ENCODE results near the gene LIMCH1.

LIMCH1 gene

DNA sequence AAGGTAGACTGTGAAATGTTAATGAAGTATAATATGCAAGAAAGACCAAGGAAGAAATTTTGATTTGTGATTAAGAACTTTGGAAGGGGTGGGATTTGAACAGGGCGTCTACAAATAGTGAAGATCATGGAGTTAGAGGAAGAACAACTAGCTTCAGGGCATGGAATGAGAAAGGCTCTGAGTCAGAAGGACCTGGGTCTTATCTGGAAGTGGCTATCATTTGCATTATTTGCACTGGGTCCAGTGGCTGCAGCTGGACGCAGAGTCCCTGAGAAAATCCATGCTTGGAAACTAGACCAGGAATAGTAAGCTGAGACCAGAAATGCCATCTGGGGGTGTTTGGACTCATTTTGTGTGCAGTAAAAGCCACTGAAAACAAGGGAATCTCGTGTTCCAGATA is 4.3 kb upstream of the LIMCH1 start:
- DNase-seq: no peak

GRCh38 chr4:41534404-41534803 is 3.6 kb upstream of the LIMCH1 start:
- no peak for DNase-seq

GRCh38 chr4:41535911-41536371 is 2.0 kb upstream of the LIMCH1 start:
- no peak for DNase-seq

- DNase-seq: no peak
Observed at GRCh38 chr4:41537292-41537890, 566 bp upstream of the LIMCH1 start.

GRCh38 chr4:41538887-41539498 is 1.0 kb downstream of the LIMCH1 start:
- DNase-seq: no peak

- no peak for DNase-seq
Observed at GRCh38 chr4:41539711-41540110, 1.8 kb downstream of the LIMCH1 start.

DNA sequence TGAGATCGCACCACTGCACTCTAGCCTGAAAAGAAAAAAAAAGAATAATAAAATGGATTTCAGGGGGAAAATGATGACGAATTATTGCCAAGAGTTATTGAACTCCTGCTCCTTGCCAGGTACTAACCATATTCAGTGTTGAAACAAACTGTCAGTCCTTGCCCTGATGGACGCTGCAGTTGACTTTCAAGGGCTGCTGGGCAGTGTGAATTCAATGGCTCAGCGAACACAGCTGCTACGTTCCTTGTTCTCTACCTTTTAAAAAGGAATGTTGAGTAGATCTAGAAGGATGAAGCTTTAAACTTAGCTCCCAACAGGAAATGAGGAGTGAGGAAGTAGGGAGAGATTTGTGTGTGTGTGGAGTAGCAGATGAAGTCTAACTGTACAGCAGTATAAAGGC is 2.7 kb downstream of the LIMCH1 start:
- DNase-seq: no peak

DNA sequence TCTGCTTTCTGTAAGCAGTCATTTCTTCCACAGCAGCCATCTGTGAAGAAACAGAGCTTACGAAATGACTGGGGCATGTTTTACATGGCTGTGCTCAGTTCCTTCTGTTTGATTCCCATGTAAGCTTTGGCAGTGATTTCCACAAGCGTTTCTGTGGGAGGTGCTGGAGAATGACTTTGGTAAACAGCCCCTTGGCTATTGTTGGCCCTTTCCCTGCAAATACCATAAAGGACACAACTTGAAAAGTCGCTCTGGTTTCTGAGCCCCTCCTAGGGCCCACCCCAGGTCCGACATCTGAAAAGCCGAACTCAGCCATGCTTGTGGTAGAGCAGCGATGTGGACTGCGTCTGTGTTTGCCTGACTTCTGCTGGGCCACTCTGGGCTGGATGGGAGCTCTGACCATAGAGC is 3.7 kb downstream of the LIMCH1 start:
- no peak for DNase-seq

- DNase-seq: no peak
Observed at GRCh38 chr4:41542526-41543275, 4.7 kb downstream of the LIMCH1 start.

GRCh38 chr4:41545238-41545637 is 7.3 kb downstream of the LIMCH1 start:
- no peak for DNase-seq

DNA sequence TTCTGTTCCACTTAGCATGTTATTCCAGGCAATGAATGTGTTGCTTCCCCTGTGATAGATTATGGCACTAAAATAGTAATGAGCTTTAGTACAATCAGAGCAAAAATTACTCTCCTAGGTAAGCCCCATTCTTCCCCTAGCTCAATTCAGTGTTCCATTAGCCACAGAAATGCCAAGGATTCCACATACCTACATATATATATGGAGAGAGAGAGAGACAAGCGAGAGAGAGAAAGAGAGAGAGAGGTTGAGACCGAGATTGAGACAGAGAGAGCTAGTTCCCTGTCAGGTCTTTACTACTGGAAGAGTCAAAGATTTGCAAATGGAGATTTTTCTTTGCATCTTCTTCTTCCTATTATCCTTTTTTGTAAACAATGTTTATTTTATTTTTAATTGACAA is 8.7 kb downstream of the LIMCH1 start:
- no peak for DNase-seq

- DNase-seq: no peak
Observed at GRCh38 chr4:41548305-41548880, 10.4 kb downstream of the LIMCH1 start.

- DNase-seq: no peak
Observed at GRCh38 chr4:41549478-41549877, 11.5 kb downstream of the LIMCH1 start.

- no peak for DNase-seq
Observed at GRCh38 chr4:41550308-41550707, 12.4 kb downstream of the LIMCH1 start.

GRCh38 chr4:41551536-41551935 is 13.6 kb downstream of the LIMCH1 start:
- no peak for DNase-seq

GRCh38 chr4:41554905-41555304 is 16.9 kb downstream of the LIMCH1 start:
- no peak for DNase-seq

GRCh38 chr4:41556526-41556925 is 18.6 kb downstream of the LIMCH1 start:
- DNase-seq: no peak

GRCh38 chr4:41559940-41560516 is 22.1 kb downstream of the LIMCH1 start:
- no peak for DNase-seq

DNA sequence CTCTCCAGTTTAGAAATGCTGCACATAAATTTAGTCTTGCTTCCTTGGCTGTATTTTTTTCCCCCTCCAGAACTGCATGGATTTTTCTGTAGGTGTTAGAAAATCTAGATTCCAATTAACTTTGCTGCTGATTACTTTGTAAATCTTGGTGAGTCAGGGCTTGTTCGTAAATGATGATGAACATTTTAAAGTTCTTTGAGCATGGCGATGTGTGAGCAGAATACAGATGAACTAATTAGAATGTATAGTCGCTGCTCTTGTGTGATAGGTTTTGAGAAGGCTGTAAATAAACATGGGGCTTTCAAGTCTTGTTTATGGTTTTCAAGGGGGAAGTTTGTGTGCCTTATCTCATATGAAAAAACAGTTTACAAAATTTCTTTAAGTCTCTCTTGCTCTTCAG is 23.3 kb downstream of the LIMCH1 start:
- DNase-seq: no peak

- DNase-seq: no peak
Observed at GRCh38 chr4:41567186-41567585, 29.2 kb downstream of the LIMCH1 start.

DNA sequence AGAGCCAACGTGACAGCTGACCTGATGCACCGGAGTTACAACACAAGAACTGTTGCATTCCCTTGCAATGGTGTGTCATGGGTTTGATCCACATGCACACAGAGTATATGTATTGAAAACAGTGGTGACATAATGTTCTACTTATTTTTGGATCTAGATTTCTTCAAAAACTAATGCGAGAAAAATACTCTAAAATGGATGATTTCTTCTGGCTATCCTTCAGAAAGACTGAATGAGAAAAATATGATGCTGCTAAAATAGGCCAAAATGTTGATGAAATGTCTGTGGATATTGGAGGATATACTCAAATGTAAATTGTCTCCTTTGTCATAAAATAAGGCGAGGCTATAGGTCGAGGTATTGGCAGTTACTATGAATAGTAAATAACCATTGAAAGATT is 30.4 kb downstream of the LIMCH1 start:
- no peak for DNase-seq

- DNase-seq: no peak
Observed at GRCh38 chr4:41569961-41570360, 32.0 kb downstream of the LIMCH1 start.

- no peak for DNase-seq
Observed at GRCh38 chr4:41571422-41571821, 33.5 kb downstream of the LIMCH1 start.

- DNase-seq: no peak
Observed at GRCh38 chr4:41572516-41572915, 34.6 kb downstream of the LIMCH1 start.
